OCI-LY1 (cell line): Measurements from ENCODE around the gene CNNM3.

Experiments
- H2AFZ ChIP-seq: fragments of 200-600 bp; sonication (generic), shearing (Covaris generic); 2 replicates; pipeline ENCODE4 v1.6.0; 2014; ENCODE audit warnings: antibody characterized with exemption, mild to moderate bottlenecking, low read length
- H3F3A ChIP-seq: fragments of 200-600 bp; sonication (generic), shearing (Covaris generic); 2 replicates; pipeline ENCODE4 v1.6.0; 2014; ENCODE audit warnings: mild to moderate bottlenecking, antibody characterized with exemption, low read length, moderate library complexity; ENCODE audit not compliant: insufficient read depth
- H3K27ac ChIP-seq: fragments of 200-600 bp; sonication (generic); 2 replicates; pipeline ENCODE4 v1.5.1; 2014; ENCODE audit warnings: low read length, mixed run types, mild to moderate bottlenecking, low read depth; ENCODE audit not compliant: poor library complexity, severe bottlenecking
- H3K27me3 ChIP-seq: fragments of 200-600 bp; sonication (generic); 2 replicates; pipeline ENCODE4 v1.6.0; 2014; ENCODE audit warnings: antibody characterized with exemption, mild to moderate bottlenecking, low read length, moderate library complexity; ENCODE audit not compliant: insufficient read depth
- H3K36me3 ChIP-seq: fragments of 200-600 bp; sonication (generic); 2 replicates; pipeline ENCODE4 v1.6.1; 2014; ENCODE audit warnings: mild to moderate bottlenecking, antibody characterized with exemption, low read length, moderate library complexity, mixed read lengths; ENCODE audit not compliant: insufficient read depth
- H3K4me1 ChIP-seq: fragments of 200-600 bp; sonication (generic); 2 replicates; pipeline ENCODE4 v1.5.1; 2014; ENCODE audit warnings: mild to moderate bottlenecking, low read length, moderate library complexity; ENCODE audit not compliant: insufficient read depth, severe bottlenecking
- H3K4me2 ChIP-seq: fragments of 200-600 bp; sonication (generic), shearing (Covaris generic); 2 replicates; pipeline ENCODE4 v1.6.1; 2014; ENCODE audit warnings: low read length
- H3K4me3 ChIP-seq: fragments of 200-600 bp; sonication (generic); 2 replicates; pipeline ENCODE4 v1.5.1; 2014; ENCODE audit warnings: low read length, low read depth, mild to moderate bottlenecking, mixed read lengths; ENCODE audit not compliant: poor library complexity, severe bottlenecking
- H3K79me2 ChIP-seq: fragments of 200-600 bp; shearing (Covaris generic); 2 replicates; pipeline ENCODE4 v1.6.1; 2016; ENCODE audit warnings: mixed run types, low read length, mixed read lengths; ENCODE audit not compliant: insufficient read depth
- H3K9ac ChIP-seq: fragments of 200-600 bp; sonication (generic), shearing (Covaris generic); 2 replicates; pipeline ENCODE4 v1.6.1; 2014; ENCODE audit warnings: mild to moderate bottlenecking, low read length, mixed read lengths
- H3K9me2 ChIP-seq: fragments of 200-600 bp; sonication (generic), shearing (Covaris generic); 2 replicates; pipeline ENCODE4 v1.6.1; 2014; ENCODE audit warnings: low read depth, mild to moderate bottlenecking, low read length, mixed read lengths
- H3K9me3 ChIP-seq: fragments of 200-600 bp; shearing (Covaris generic); 2 replicates; pipeline ENCODE4 v1.6.1; 2014; ENCODE audit warnings: low read length, mixed read lengths
- H4K20me1 ChIP-seq: fragments of 200-600 bp; sonication (generic), shearing (Covaris generic); 2 replicates; pipeline ENCODE4 v1.6.0; 2016; ENCODE audit warnings: mild to moderate bottlenecking, low read length; ENCODE audit not compliant: insufficient read depth
- CTCF ChIP-seq: fragments of 200-600 bp; sonication (generic), shearing (Covaris generic); IDR thresholded peaks from 2 replicates; pipeline ENCODE4 v1.5.1; 2017; ENCODE audit warnings: mild to moderate bottlenecking, antibody characterized with exemption, low read length, moderate library complexity, mixed read lengths
- EZH2 ChIP-seq: fragments of 200-600 bp; sonication (generic), shearing (Covaris generic); IDR thresholded peaks from 2 replicates; pipeline ENCODE4 v1.8.0; 2017; ENCODE audit warnings: borderline replicate concordance, mixed run types, mild to moderate bottlenecking, antibody characterized with exemption, low read length, moderate library complexity, mixed read lengths

CNNM3 gene

GRCh38 chr2:96852667-96853066, 36.6 kb downstream of the CNNM3 start:
- H3K9ac ChIP-seq, result no peak overlapping the region
- H3K4me2 ChIP-seq, result no peak overlapping the region
- peaks cover 44% of the 10 kb centered on the region for H3K36me3 ChIP-seq
- H3K9me2 ChIP-seq, result no peaks in the 10 kb centered on the region
- no peak overlapping the region for H3K4me3 ChIP-seq
- no peak overlapping the region for H2AFZ ChIP-seq
- no peaks in the 10 kb centered on the region for H3K9me3 ChIP-seq
- no peaks in the 10 kb centered on the region for H3F3A ChIP-seq
- no peak overlapping the region for H3K27ac ChIP-seq
- no peaks in the 10 kb centered on the region for H3K79me2 ChIP-seq
- H3K27me3 ChIP-seq, result no peaks in the 10 kb centered on the region
- TF ChIP-seq EZH2, result no peak
- TF ChIP-seq CTCF, result no peak
- peaks cover 14% of the 10 kb centered on the region for H3K4me1 ChIP-seq
- H4K20me1 ChIP-seq, result no peaks in the 10 kb centered on the region

GRCh38 chr2:96853321-96853720, 37.3 kb downstream of the CNNM3 start:
- Histone ChIP-seq H3K27me3 (no peaks in the 10 kb centered on the region), H3K4me1 (peaks cover 14% of the 10 kb centered on the region), H3K4me2 (no peak overlapping the region), H2AFZ (no peak overlapping the region), H3K9ac (no peak overlapping the region), H3K27ac (no peak overlapping the region), H3K9me2 (no peaks in the 10 kb centered on the region), H3K79me2 (no peaks in the 10 kb centered on the region), H3K36me3 (peaks cover 37% of the 10 kb centered on the region), H4K20me1 (no peaks in the 10 kb centered on the region), H3K4me3 (no peak overlapping the region), H3F3A (no peaks in the 10 kb centered on the region), H3K9me3 (no peaks in the 10 kb centered on the region)
- no peak for TF ChIP-seq EZH2
- TF ChIP-seq CTCF, result no peak

- no peaks in the 10 kb centered on the region for H3K9me3 ChIP-seq
- 0 out of 2 replicates have a peak, but pooled peaks cover 7% of the 10 kb centered on the region for H3K27me3 ChIP-seq
- peaks cover 19% of the 10 kb centered on the region for H3K4me1 ChIP-seq
- H3K9ac ChIP-seq, result peak overlapping the region; percentile 79
- H3K4me2 ChIP-seq, result peak overlapping the region; percentile 88
- H3K36me3 ChIP-seq, result peaks cover 14% of the 10 kb centered on the region
- TF ChIP-seq EZH2, result no peak
- TF ChIP-seq CTCF, result no peak
- H3F3A ChIP-seq, result no peaks in the 10 kb centered on the region
- no peaks in the 10 kb centered on the region for H3K79me2 ChIP-seq
- H3K27ac ChIP-seq, result peak overlapping the region; percentile 33
- no peak overlapping the region for H2AFZ ChIP-seq
- H3K4me3 ChIP-seq, result peak overlapping the region; percentile 76
- no peaks in the 10 kb centered on the region for H3K9me2 ChIP-seq
- no peaks in the 10 kb centered on the region for H4K20me1 ChIP-seq
Observed at GRCh38 chr2:96856776-96857666, 41.0 kb downstream of the CNNM3 start.
